ENCODE results near the gene RAPGEF1.

The RAPGEF1 gene

GRCh38 chr9:131635892-131636291 is 104.0 kb downstream of the RAPGEF1 start:
- peak overlapping the region; percentile 12; the same call in 1 of the 2 replicates for H3K27ac ChIP-seq
- TF ChIP-seq ZFX (IDR thresholded peaks at IDR 0.05; ENCODE audit: borderline replicate concordance) (no peak), CTCF (IDR thresholded peaks at IDR 0.05) (no peak)

GRCh38 chr9:131635285-131635684 is 104.6 kb downstream of the RAPGEF1 start:
- TF ChIP-seq CTCF (IDR thresholded peaks at IDR 0.05) (no peak), ZFX (IDR thresholded peaks at IDR 0.05; ENCODE audit: borderline replicate concordance) (no peak)
- 0 out of 2 replicates have a peak overlapping the region, but pooled peaks have one; percentile 27 for H3K27ac ChIP-seq

- TF ChIP-seq ZFX (IDR thresholded peaks at IDR 0.05; ENCODE audit: borderline replicate concordance), result no peak
- no peak for TF ChIP-seq CTCF (IDR thresholded peaks at IDR 0.05)
- no peak overlapping the region for H3K27ac ChIP-seq
Measured at GRCh38 chr9:131633491-131634031, 106.3 kb downstream of the RAPGEF1 start.

DNA sequence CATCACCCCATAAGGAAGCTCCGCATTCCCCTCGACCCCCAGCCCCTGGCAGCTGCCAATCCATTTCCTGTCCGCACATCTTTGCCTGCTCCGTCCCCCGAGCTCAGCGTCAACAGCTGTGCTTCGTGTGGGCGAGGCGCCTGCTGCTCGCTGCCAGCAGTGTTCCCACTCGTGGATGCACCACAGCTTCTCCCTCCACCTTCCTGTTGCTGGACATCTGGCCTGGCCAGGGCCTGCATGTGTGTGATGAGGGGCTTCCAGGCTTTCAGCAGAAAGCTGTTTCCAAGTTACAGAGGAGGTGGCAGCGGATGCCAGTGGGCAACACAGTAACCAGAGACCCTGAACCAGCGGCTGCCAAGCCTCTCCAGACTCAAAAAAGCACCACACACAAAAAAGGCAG is 108.6 kb downstream of the RAPGEF1 start:
- no peak overlapping the region for H3K27ac ChIP-seq

DNA sequence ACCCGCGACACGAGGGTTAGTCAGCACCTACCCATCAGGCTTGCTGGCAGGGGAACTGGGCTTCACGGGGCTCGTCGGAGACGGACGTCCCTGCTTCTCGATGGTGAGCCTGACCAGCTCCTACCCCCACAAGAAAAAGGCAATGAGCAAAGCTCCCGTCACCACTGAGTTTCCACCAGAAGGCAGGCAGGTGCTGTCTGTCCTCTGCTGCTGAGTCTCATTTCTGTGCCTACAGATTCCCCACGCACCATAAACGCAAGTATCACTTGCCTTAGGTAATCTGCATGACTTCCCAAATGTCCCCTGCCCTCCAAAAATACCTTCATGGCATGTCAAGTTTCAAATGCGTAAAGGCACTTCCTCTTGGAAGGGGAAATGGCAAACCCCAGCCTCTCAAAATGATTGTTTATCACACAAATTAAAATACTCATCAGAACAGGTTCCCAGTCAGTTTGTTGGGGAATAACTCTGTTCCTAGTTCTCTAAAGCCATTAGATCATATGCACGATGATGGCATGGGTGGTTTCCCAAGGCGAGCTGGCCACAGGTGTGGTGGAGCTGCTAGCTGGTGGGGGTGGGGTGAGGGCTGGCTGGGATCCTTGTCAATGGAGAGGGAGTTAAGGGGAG is 109.6 kb downstream of the RAPGEF1 start:
- no peak for TF ChIP-seq CTCF (IDR thresholded peaks at IDR 0.05)
- TF ChIP-seq ZFX (IDR thresholded peaks at IDR 0.05; ENCODE audit: borderline replicate concordance), result no peak
- H3K27ac ChIP-seq, result no peak overlapping the region

More for the DNA sequence above, 108.6 kb downstream of the RAPGEF1 start:
- TF ChIP-seq ZFX (IDR thresholded peaks at IDR 0.05; ENCODE audit: borderline replicate concordance), result no peak
- no peak for TF ChIP-seq CTCF (IDR thresholded peaks at IDR 0.05)

DNA sequence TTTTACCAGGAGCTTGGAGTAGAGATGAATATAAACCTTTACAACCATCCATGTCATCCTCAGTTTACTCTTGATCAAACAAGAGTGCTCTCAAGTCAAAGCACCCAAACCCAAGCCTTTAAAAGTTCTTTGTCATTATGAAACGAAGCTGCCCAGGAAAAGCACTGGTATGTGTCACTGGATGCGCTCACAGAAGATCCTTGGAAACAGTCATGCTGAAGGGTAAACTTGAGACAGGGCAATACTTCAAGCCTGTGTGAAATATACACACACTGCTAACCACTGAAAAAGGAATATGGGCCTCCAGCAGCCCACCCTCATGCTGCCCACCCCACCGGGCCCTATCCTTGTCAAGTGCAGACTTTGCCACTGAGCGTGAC is 110.1 kb downstream of the RAPGEF1 start:
- TF ChIP-seq ZFX (IDR thresholded peaks at IDR 0.05; ENCODE audit: borderline replicate concordance), result no peak
- no peak for TF ChIP-seq CTCF (IDR thresholded peaks at IDR 0.05)
- H3K27ac ChIP-seq, result no peak overlapping the region

DNA sequence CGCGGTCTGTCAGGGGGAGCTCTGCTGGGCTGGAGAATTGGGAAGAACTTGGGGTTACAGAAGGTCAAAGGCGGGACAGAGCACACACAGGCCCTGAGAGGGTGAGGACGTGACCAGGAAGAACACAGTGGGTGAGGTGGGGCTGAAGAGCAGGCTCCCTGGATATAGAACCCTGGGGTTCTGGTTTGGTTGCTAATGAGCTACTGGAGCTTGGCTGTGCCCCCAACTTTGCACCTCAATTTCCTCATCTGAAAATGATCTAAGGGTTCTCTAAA is 110.7 kb downstream of the RAPGEF1 start:
- no peak for TF ChIP-seq CTCF (IDR thresholded peaks at IDR 0.05)
- TF ChIP-seq ZFX (IDR thresholded peaks at IDR 0.05; ENCODE audit: borderline replicate concordance), result no peak
- H3K27ac ChIP-seq, result no peak overlapping the region

Data from 22Rv1 (cell line).